Measurements from ENCODE around the gene ZNF385A.

GRCh38 chr12:54425702-54426101, 41.2 kb upstream of the ZNF385A start:
- no peak for TF ChIP-seq CTCF (IDR thresholded peaks at IDR 0.05)
- TF ChIP-seq POLR2A (IDR thresholded peaks at IDR 0.05): no peak
- TF ChIP-seq POLR2AphosphoS5 (IDR thresholded peaks at IDR 0.05): no peak
- TF ChIP-seq EP300 (IDR thresholded peaks at IDR 0.05): no peak

Measured in upper lobe of left lung (tissue), 4 donors.